ENCODE results near the gene HOXB5.
A peak's percentile ranks its signal among the peaks of the same experiment; 100 is the strongest.

The HOXB5 gene

GRCh38 chr17:48548523-48549280 lies 44.9 kb downstream of the HOXB5 start:
- H3F3A ChIP-seq (ENCODE audit: low read depth), result peaks cover 30% of the 10 kb centered on the region
- no peak overlapping the region for H2AFZ ChIP-seq (ENCODE audit: low read length)
- H3K4me3 ChIP-seq (ENCODE audit: low read length, poor library complexity, severe bottlenecking), result peak overlapping the region; percentile 95
- peaks cover 53% of the 10 kb centered on the region for H3K36me3 ChIP-seq (ENCODE audit: insufficient read depth, low read length)
- H3K27me3 ChIP-seq (ENCODE audit: insufficient read depth, low read length, poor library complexity, severe bottlenecking), result peaks cover 8% of the 10 kb centered on the region
- peak overlapping the region; percentile 29 for H3K9ac ChIP-seq (ENCODE audit: low read depth, low read length, poor library complexity, severe bottlenecking)
- no peaks in the 10 kb centered on the region for H3K9me2 ChIP-seq (replicated peaks; ENCODE audit: low read depth, low read length)
- H4K20me1 ChIP-seq (ENCODE audit: insufficient read depth, low read length, poor library complexity, severe bottlenecking), result peaks cover 43% of the 10 kb centered on the region
- peaks cover 45% of the 10 kb centered on the region for H3K4me1 ChIP-seq (ENCODE audit: insufficient read depth, low read length, poor library complexity, severe bottlenecking)
- no peaks in the 10 kb centered on the region for H3K9me3 ChIP-seq (ENCODE audit: insufficient read depth, low read depth, low read length)
- H3K79me2 ChIP-seq (ENCODE audit: insufficient read depth, low read length), result peaks cover 95% of the 10 kb centered on the region
- peak overlapping the region; percentile 96 for H3K4me2 ChIP-seq (ENCODE audit: low read depth, low read length, poor library complexity, severe bottlenecking)
- TF ChIP-seq CTCF (conservative IDR thresholded peaks at IDR 0.05; ENCODE audit: low read length), result no peak
- TF ChIP-seq EZH2phosphoT487 (IDR thresholded peaks at IDR 0.05; ENCODE audit: borderline replicate concordance), result no peak

- Histone ChIP-seq H2AFZ (ENCODE audit: low read length) (no peak overlapping the region), H3K9me3 (ENCODE audit: insufficient read depth, low read depth, low read length) (no peaks in the 10 kb centered on the region), H4K20me1 (ENCODE audit: insufficient read depth, low read length, poor library complexity, severe bottlenecking) (peaks cover 36% of the 10 kb centered on the region), H3K9ac (ENCODE audit: low read depth, low read length, poor library complexity, severe bottlenecking) (peak overlapping the region; percentile 98), H3K36me3 (ENCODE audit: insufficient read depth, low read length) (peaks cover 46% of the 10 kb centered on the region), H3F3A (ENCODE audit: low read depth) (peaks cover 30% of the 10 kb centered on the region), H3K4me2 (ENCODE audit: low read depth, low read length, poor library complexity, severe bottlenecking) (peak overlapping the region; percentile 96), H3K27me3 (ENCODE audit: insufficient read depth, low read length, poor library complexity, severe bottlenecking) (peaks cover 14% of the 10 kb centered on the region), H3K9me2 (replicated peaks; ENCODE audit: low read depth, low read length) (no peaks in the 10 kb centered on the region), H3K79me2 (ENCODE audit: insufficient read depth, low read length) (peaks cover 95% of the 10 kb centered on the region), H3K4me1 (ENCODE audit: insufficient read depth, low read length, poor library complexity, severe bottlenecking) (peaks cover 45% of the 10 kb centered on the region), H3K4me3 (ENCODE audit: low read length, poor library complexity, severe bottlenecking) (peak overlapping the region; percentile 95)
- TF ChIP-seq EZH2phosphoT487 (IDR thresholded peaks at IDR 0.05; ENCODE audit: borderline replicate concordance) (no peak), CTCF (conservative IDR thresholded peaks at IDR 0.05; ENCODE audit: low read length) (no peak)
These were observed 45.6 kb downstream of the HOXB5 start for GRCh38 chr17:48547808-48548522.

DNA sequence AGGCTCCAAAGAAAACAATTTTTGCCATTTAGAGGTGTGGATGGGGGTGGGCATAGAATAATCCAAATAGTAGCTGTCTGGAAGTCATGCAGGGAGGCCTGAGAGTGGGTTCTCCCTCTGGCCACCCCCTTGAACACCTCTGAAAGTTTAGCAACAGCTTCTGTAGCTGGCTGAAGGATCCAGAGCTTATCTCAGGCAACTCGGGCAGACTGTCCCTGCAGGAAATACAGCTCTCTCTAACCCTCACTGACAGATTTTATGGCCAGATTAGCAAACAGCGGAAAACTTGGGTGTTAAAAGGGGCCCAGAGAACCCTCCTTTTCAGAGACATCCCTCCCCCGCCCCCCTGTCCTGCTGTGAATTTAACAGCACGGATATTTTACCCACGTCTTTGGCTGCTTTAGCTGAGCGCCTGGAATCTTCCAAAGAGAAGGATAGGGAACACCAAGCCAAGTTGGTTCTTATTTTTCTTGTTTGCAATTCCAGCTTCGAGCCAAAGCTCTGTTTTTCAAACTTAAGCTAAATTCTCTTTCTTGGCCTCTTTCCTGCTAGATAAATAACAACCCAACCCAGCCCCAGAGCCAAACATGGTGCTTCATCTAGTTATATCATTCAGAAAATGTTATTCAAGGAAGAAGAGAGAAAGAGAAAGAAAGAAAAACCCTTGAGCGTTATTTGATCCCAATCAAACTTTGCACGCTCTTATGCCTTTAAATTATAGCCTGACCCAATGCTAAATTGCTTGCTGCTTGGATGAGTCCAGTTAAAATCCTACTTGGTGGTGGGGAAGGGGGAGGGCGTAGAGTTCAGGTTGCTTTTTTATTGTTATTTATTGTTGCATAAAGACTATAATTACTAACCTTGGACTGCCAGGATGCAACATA lies 46.4 kb downstream of the HOXB5 start:
- H3K9me3 ChIP-seq (ENCODE audit: insufficient read depth, low read depth, low read length), result no peaks in the 10 kb centered on the region
- H4K20me1 ChIP-seq (ENCODE audit: insufficient read depth, low read length, poor library complexity, severe bottlenecking), result peaks cover 33% of the 10 kb centered on the region
- H3K4me2 ChIP-seq (ENCODE audit: low read depth, low read length, poor library complexity, severe bottlenecking), result peak overlapping the region; percentile 96
- peaks cover 38% of the 10 kb centered on the region for H3K36me3 ChIP-seq (ENCODE audit: insufficient read depth, low read length)
- peak overlapping the region; percentile 95 for H3K4me3 ChIP-seq (ENCODE audit: low read length, poor library complexity, severe bottlenecking)
- no peaks in the 10 kb centered on the region for H3K9me2 ChIP-seq (replicated peaks; ENCODE audit: low read depth, low read length)
- H3K27me3 ChIP-seq (ENCODE audit: insufficient read depth, low read length, poor library complexity, severe bottlenecking), result peaks cover 21% of the 10 kb centered on the region
- H3K9ac ChIP-seq (ENCODE audit: low read depth, low read length, poor library complexity, severe bottlenecking), result peak overlapping the region; percentile 98
- H3K79me2 ChIP-seq (ENCODE audit: insufficient read depth, low read length), result peaks cover 95% of the 10 kb centered on the region
- TF ChIP-seq CTCF (conservative IDR thresholded peaks at IDR 0.05; ENCODE audit: low read length) (no peak), EZH2phosphoT487 (IDR thresholded peaks at IDR 0.05; ENCODE audit: borderline replicate concordance) (no peak)
- H3K4me1 ChIP-seq (ENCODE audit: insufficient read depth, low read length, poor library complexity, severe bottlenecking), result peaks cover 45% of the 10 kb centered on the region
- H3F3A ChIP-seq (ENCODE audit: low read depth), result peaks cover 30% of the 10 kb centered on the region
- no peak overlapping the region for H2AFZ ChIP-seq (ENCODE audit: low read length)

All from Loucy (cell line).